ENCODE measurements around the gene TUBA1C.
"Not testable (repeated sequence)": the region's sequence is repeated elsewhere in the genome, so short reads cannot be mapped to it uniquely, and the experiment has no call there.

TUBA1C gene

GRCh38 chr12:49284672-49285071 is 19.8 kb downstream of the TUBA1C start:
- DNase-seq, result no peak

- DNase-seq, result no peak
Observed at GRCh38 chr12:49287876-49288275, 23.0 kb downstream of the TUBA1C start.

- DNase-seq, result peak; percentile 86
Observed at GRCh38 chr12:49288412-49288853, 23.6 kb downstream of the TUBA1C start.

GRCh38 chr12:49288922-49289555 is 24.2 kb downstream of the TUBA1C start:
- DNase-seq, result no peak

- no peak for DNase-seq
Observed at GRCh38 chr12:49292729-49293055, 27.8 kb downstream of the TUBA1C start.

GRCh38 chr12:49293056-49293956 is 28.4 kb downstream of the TUBA1C start:
- DNase-seq, result no peak

- DNase-seq, result no peak
Observed at GRCh38 chr12:49294086-49294803, 29.4 kb downstream of the TUBA1C start.

GRCh38 chr12:49294804-49295081 is 29.9 kb downstream of the TUBA1C start:
- DNase-seq, result no peak

- no peak for DNase-seq
Observed at GRCh38 chr12:49295082-49295936, 30.4 kb downstream of the TUBA1C start, which contains the start of gene PRPH. PRPH (plus strand) TSS chr12:49295147; CDS start chr12:49295201, 54 bp downstream.

GRCh38 chr12:49296034-49296835 is 31.4 kb downstream of the TUBA1C start:
- peak; percentile 86 for DNase-seq

GRCh38 chr12:49296836-49297694 is 32.2 kb downstream of the TUBA1C start:
- DNase-seq, result peak; percentile 72

GRCh38 chr12:49297695-49298060 is 32.8 kb downstream of the TUBA1C start:
- no peak for DNase-seq

GRCh38 chr12:49298160-49298559 is 33.3 kb downstream of the TUBA1C start:
- DNase-seq, result no peak

- no peak for DNase-seq
Observed at GRCh38 chr12:49301760-49302159, 36.9 kb downstream of the TUBA1C start.

GRCh38 chr12:49304161-49304560 is 39.3 kb downstream of the TUBA1C start:
- DNase-seq, result no peak

GRCh38 chr12:49305762-49306510 is 41.1 kb downstream of the TUBA1C start:
- DNase-seq, result no peak

GRCh38 chr12:49309386-49309785 is 44.5 kb downstream of the TUBA1C start:
- no peak for DNase-seq

GRCh38 chr12:49310451-49311000 is 45.6 kb downstream of the TUBA1C start:
- not testable (repeated sequence) for DNase-seq

- DNase-seq, result no peak
Observed at GRCh38 chr12:49314811-49315210, 49.9 kb downstream of the TUBA1C start.

GRCh38 chr12:49317118-49317517 is 52.2 kb downstream of the TUBA1C start:
- DNase-seq, result not testable (repeated sequence)

All from activated CD8-positive, alpha-beta memory T cell treated with anti-CD3 and anti-CD28 coated beads for 24 hours (primary cell).